Fibroblast of gingiva (primary cell): ENCODE measurements around the gene DNER.
"Not testable (repeated sequence)": the region's sequence is repeated elsewhere in the genome, so short reads cannot be mapped to it uniquely, and the experiment has no call there.

ENCODE experiments used
- DNase-seq: peaks from one replicate; pipeline ENCODE4 v3.0.0-alpha.2; 2011; ENCODE audit warnings: low read depth

The DNER gene

GRCh38 chr2:229388731-229389130 lies 325.6 kb downstream of the DNER start:
- peak; percentile 27 for DNase-seq

- DNase-seq = no peak
These were observed 326.5 kb downstream of the DNER start for GRCh38 chr2:229387866-229388265.

- DNase-seq = no peak
These were observed 334.2 kb downstream of the DNER start for GRCh38 chr2:229380101-229380625.

GRCh38 chr2:229378386-229378785 lies 336.0 kb downstream of the DNER start:
- DNase-seq = no peak

- no peak for DNase-seq
These were observed 337.5 kb downstream of the DNER start for GRCh38 chr2:229376866-229377265.

- DNase-seq = no peak
These were observed 339.1 kb downstream of the DNER start for GRCh38 chr2:229375251-229375650.

GRCh38 chr2:229373311-229373710 lies 341.0 kb downstream of the DNER start:
- not testable (repeated sequence) for DNase-seq

GRCh38 chr2:229372207-229372606 lies 342.1 kb downstream of the DNER start:
- no peak for DNase-seq

GRCh38 chr2:229371086-229371485 lies 343.3 kb downstream of the DNER start:
- no peak for DNase-seq

- DNase-seq = peak; percentile 52
These were observed 343.8 kb downstream of the DNER start for GRCh38 chr2:229370509-229370908.

- peak; percentile 44 for DNase-seq
These were observed 351.1 kb downstream of the DNER start for GRCh38 chr2:229363185-229363814.

GRCh38 chr2:229350883-229351282 lies 363.5 kb downstream of the DNER start:
- no peak for DNase-seq

GRCh38 chr2:229350117-229350805 lies 364.1 kb downstream of the DNER start:
- no peak for DNase-seq

GRCh38 chr2:229348128-229348527 lies 366.2 kb downstream of the DNER start:
- DNase-seq = peak; percentile 84

GRCh38 chr2:229346816-229347540 lies 367.4 kb downstream of the DNER start:
- DNase-seq = peak; percentile 8

GRCh38 chr2:229344955-229345354 lies 369.4 kb downstream of the DNER start:
- DNase-seq = no peak

- DNase-seq = peak; percentile 84
These were observed 370.2 kb downstream of the DNER start for GRCh38 chr2:229344151-229344551.

GRCh38 chr2:229343661-229344060 lies 370.7 kb downstream of the DNER start:
- DNase-seq = no peak

GRCh38 chr2:229342376-229342775 lies 372.0 kb downstream of the DNER start:
- DNase-seq = no peak

- DNase-seq = peak; percentile 78
These were observed 374.1 kb downstream of the DNER start for GRCh38 chr2:229340086-229340760.

GRCh38 chr2:229339618-229340017 lies 374.7 kb downstream of the DNER start:
- peak; percentile 70 for DNase-seq

GRCh38 chr2:229339171-229339570 lies 375.2 kb downstream of the DNER start:
- DNase-seq = not testable (repeated sequence)
